GM21367 (cell line): ENCODE data around the gene SOST.
"Not testable (repeated sequence)": the region's sequence is repeated elsewhere in the genome, so short reads cannot be mapped to it uniquely, and the experiment has no call there.

Experiments used
- ATAC-seq: cut with Tn5 transposase; IDR thresholded peaks from one replicate; pipeline ENCODE4 v1.9.1; 2021; ENCODE audit not compliant: unreplicated experiment

SOST gene

GRCh38 chr17:43758497-43759174, at the start of gene SOST:
Gene SOST (minus strand): TSS chr17:43758791. CDS start chr17:43758741, 50 bp downstream.
- ATAC-seq = no peak

- no peak for ATAC-seq
These were observed 49.5 kb upstream of the SOST start for GRCh38 chr17:43808076-43808475.

GRCh38 chr17:43805117-43805516, 46.5 kb upstream of the SOST start:
- no peak for ATAC-seq

GRCh38 chr17:43803758-43804157, 45.2 kb upstream of the SOST start:
- no peak for ATAC-seq

- ATAC-seq = no peak
These were observed 43.3 kb upstream of the SOST start for GRCh38 chr17:43801844-43802243.

- ATAC-seq = no peak
These were observed 42.1 kb upstream of the SOST start for GRCh38 chr17:43800736-43801135.

GRCh38 chr17:43799047-43799446, 40.5 kb upstream of the SOST start:
- no peak for ATAC-seq

- ATAC-seq = not testable (repeated sequence)
These were observed 39.4 kb upstream of the SOST start for GRCh38 chr17:43798024-43798423.

GRCh38 chr17:43792668-43793067, 34.1 kb upstream of the SOST start:
- not testable (repeated sequence) for ATAC-seq

- no peak for ATAC-seq
These were observed 33.0 kb upstream of the SOST start for GRCh38 chr17:43791589-43791988.

- ATAC-seq = no peak
These were observed 31.8 kb upstream of the SOST start for GRCh38 chr17:43790311-43790940.

- no peak for ATAC-seq
These were observed 30.9 kb upstream of the SOST start for GRCh38 chr17:43789482-43789881.

GRCh38 chr17:43788540-43788939, 29.9 kb upstream of the SOST start:
- no peak for ATAC-seq

GRCh38 chr17:43787728-43788127, 29.1 kb upstream of the SOST start:
- ATAC-seq = no peak

GRCh38 chr17:43784628-43785101, 26.1 kb upstream of the SOST start:
- ATAC-seq = no peak

- no peak for ATAC-seq
These were observed 25.5 kb upstream of the SOST start for GRCh38 chr17:43784068-43784467.

GRCh38 chr17:43782913-43783680, 24.5 kb upstream of the SOST start:
- ATAC-seq = no peak

- no peak for ATAC-seq
These were observed 21.5 kb upstream of the SOST start, which contains the start of gene CFAP97D1 for GRCh38 chr17:43780135-43780534. Gene CFAP97D1 (plus strand): TSS chr17:43780435. CDS start chr17:43780463, 28 bp downstream.

- ATAC-seq = no peak
These were observed 20.8 kb upstream of the SOST start for GRCh38 chr17:43779145-43780125.

GRCh38 chr17:43778337-43779144, 19.9 kb upstream of the SOST start, which contains the start of gene DUSP3:
Gene DUSP3 (minus strand): TSS chr17:43778977. CDS start chr17:43778924, 53 bp downstream.
- peak; percentile 75 for ATAC-seq
